ENCODE data around the gene PRR22.
"Not testable (repeated sequence)": the region's sequence is repeated elsewhere in the genome, so short reads cannot be mapped to it uniquely, and the experiment has no call there.

PRR22 gene

GRCh38 chr19:5749505-5749904 lies 35.0 kb downstream of the PRR22 start:
- DNase-seq = no peak

DNA sequence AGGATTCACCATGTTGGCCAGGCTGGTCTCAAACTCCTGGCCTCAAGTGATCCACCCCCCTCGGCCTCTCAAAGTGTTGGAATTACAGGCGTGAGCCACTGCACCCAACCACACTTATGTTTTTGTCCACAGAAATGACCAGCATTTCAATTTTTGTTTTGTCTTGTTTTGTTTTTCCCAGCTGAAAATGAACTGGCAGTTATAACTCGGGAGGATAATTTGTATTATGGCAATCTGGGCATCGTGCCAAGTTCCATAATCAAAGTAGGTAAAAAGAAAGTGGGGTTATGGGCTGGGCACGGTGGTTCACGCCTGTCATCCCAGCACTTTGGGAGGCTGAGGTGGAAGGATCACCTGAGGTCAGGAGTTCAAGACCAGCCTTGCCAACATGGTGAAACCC lies 35.6 kb downstream of the PRR22 start:
- DNase-seq = peak; percentile 4

DNA sequence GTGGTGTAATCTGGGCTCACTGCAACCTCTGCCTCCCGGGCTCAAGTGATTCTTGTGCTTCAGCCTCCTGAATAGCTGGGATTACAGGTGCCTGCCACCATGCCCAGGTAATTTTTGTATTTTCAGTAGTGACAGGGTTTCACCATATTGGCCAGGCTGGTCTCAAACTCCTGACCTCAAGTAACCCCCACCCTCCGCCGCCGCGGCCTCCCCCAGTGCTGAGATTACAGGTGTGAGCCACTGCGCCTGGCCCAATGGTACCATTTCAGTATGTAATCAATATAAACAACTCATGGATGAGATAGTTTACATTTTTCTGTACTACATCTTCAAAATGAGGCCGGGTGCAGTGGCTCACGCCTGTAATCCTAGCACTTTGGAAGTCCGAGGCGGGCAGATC lies 39.5 kb downstream of the PRR22 start:
- not testable (repeated sequence) for DNase-seq

DNA sequence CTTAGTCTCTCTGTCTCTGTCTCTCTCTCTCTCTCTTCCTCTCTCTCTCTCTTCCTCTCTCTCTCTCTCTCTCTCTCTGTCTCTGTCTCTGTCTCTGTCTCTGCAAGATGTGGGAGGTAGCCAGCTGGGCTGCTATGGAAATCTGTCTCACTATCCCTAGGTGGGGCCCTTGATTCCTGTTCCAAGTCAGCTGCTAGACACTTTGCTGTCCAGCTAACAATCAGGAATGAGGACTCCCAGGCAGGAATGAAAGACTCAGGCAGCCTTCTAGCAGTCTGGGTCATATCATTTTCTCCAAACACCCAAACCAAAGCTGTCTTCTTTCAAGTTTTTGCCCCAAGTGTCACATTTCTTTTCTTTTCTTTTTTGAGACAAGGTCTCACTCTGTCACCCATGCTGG lies 40.9 kb downstream of the PRR22 start:
- no peak for DNase-seq

GRCh38 chr19:5742051-5742450 lies 42.5 kb downstream of the PRR22 start:
- no peak for DNase-seq

GRCh38 chr19:5738423-5738822 lies 46.1 kb downstream of the PRR22 start:
- DNase-seq = no peak

- DNase-seq = not testable (repeated sequence)
Measured at GRCh38 chr19:5733172-5733571, 51.4 kb downstream of the PRR22 start.
